ENCODE results near the gene MACC1. TPM values are rescaled to one million over a fixed set of nuclear protein-coding genes. Genes with fewer than 3 reads are reported as not detected.

MACC1 gene
- total and polyA plus RNA-seq, 10 of the 15 experiments (the other 5 are each of a cell fraction or from before 2014, with no cell fraction given), result 6.0 to 61.1 (median 12.7) TPM

DNA sequence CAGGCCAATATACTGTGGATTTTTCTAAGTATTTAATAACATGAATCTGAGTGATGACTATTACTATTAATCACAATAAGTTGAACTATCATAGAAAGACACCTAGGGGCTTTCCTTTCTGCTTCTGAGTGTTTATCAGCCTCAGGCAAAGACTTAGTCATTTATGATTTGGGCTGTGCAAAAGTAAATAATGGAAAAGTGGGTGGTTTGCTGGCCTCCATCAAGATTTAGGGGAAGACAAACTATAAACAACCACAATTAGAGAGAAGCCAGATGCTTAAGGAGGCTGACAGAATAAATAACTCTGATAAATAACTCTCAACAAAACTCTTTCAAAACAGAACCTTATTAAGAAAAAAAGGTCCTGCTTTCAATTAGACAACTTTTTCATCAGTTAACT is 64.7 kb downstream of the MACC1 start:
- no peak for DNase-seq (ENCODE audit: low read depth, low spot score)
- Histone ChIP-seq H4K20me1 (ENCODE audit: control insufficient read depth, insufficient read depth) (no peaks in the 10 kb centered on the region), H3K4me3 (no peak overlapping the region), H3K4me1 (ENCODE audit: control insufficient read depth, insufficient read depth, low read length) (no peaks in the 10 kb centered on the region), H3K9ac (ENCODE audit: control insufficient read depth, insufficient read depth, low read length) (no peak overlapping the region), H3K27ac (ENCODE audit: control insufficient read depth, insufficient read depth) (no peak overlapping the region), H3K36me3 (ENCODE audit: control insufficient read depth in 2 of 2, insufficient read depth in 2 of 2, low read length in 1 of 2) (peaks cover 3 to 8% of the 10 kb centered on the region in 2 experiments; a peak in 3 of 4 replicates), H3K27me3 (replicated peaks in 1 of 2; ENCODE audit: control insufficient read depth in 2 of 2, insufficient read depth in 2 of 2, low read length in 1 of 2) (no peaks in the 10 kb centered on the region), H2AFZ (ENCODE audit: control insufficient read depth, low read depth, low read length) (no peak overlapping the region), H3K79me2 (ENCODE audit: control insufficient read depth, insufficient read depth, low read length) (no peaks in the 10 kb centered on the region), H3K4me2 (ENCODE audit: control insufficient read depth, insufficient read depth) (no peak overlapping the region), H3K9me3 (replicated peaks; ENCODE audit: control insufficient read depth, insufficient read depth, low read length) (no peaks in the 10 kb centered on the region)
- ChIA-PET CTCF (interaction anchor here (0.6 to 1.6 kb wide), 4 partner anchors 38 to 404 kb away, joined by 4 to 5 read pairs (median 4); no protein-coding TSS in a partner anchor), SMC1A (ENCODE audit: uncharacterized antibody, unreplicated experiment) (interaction anchor here (1.6 to 1.7 kb wide), 3 partner anchors 9 to 21 kb away, joined by 4 to 9 read pairs (median 7); no protein-coding TSS in a partner anchor), RAD21 (ENCODE audit: unreplicated experiment) (no interaction called here), POLR2A (interaction anchor here (0.5 kb wide), 1 partner anchor 251 kb away, joined by 4 read pairs; no protein-coding TSS in a partner anchor)
- in situ Hi-C loops (cut with MboI), result loop anchor here (10.0 to 25.0 kb wide), 2 partner anchors 398 to 435 kb away; no protein-coding TSS in a partner anchor
- no peak for FAIRE-seq
- no TSS peak for BruUV-seq (replicated peaks)
- intact Hi-C loops (cut with micrococcal nuclease; ENCODE audit: unreplicated experiment), result no loop called here
- ATAC-seq, result no peak
- TF ChIP-seq CHD2 (IDR thresholded peaks at IDR 0.05; ENCODE audit: borderline replicate concordance, low read depth, low read length) (no peak), ZSCAN29 (IDR thresholded peaks at IDR 0.05) (no peak), POLR2AphosphoS2 (IDR thresholded peaks at IDR 0.05; ENCODE audit: low read depth, low read length) (no peak), RB1 (IDR thresholded peaks at IDR 0.05; ENCODE audit: borderline replicate concordance) (no peak), SMAD1 (IDR thresholded peaks at IDR 0.05; ENCODE audit: low read depth, partially characterized antibody) (no peak), MYB (IDR thresholded peaks at IDR 0.05; ENCODE audit: borderline replicate concordance, low read depth, low read length) (no peak), ESRRA (IDR thresholded peaks at IDR 0.05; ENCODE audit: low read length) (no peak), EZH2 (IDR thresholded peaks at IDR 0.05; ENCODE audit: borderline replicate concordance, control insufficient read depth, low read depth, low read length) (no peak), SRF (IDR thresholded peaks at IDR 0.05; ENCODE audit: low read depth in 2 of 2, low read length in 2 of 2) (no peak), ZZZ3 (IDR thresholded peaks at IDR 0.05; ENCODE audit: control insufficient read depth, insufficient read length, low read depth) (no peak), ZBED1 (IDR thresholded peaks at IDR 0.05; ENCODE audit: borderline replicate concordance) (no peak), TBL1XR1 (IDR thresholded peaks at IDR 0.05; ENCODE audit: low read depth, low read length) (no peak)
- TF ChIP-seq, protein P1, sequence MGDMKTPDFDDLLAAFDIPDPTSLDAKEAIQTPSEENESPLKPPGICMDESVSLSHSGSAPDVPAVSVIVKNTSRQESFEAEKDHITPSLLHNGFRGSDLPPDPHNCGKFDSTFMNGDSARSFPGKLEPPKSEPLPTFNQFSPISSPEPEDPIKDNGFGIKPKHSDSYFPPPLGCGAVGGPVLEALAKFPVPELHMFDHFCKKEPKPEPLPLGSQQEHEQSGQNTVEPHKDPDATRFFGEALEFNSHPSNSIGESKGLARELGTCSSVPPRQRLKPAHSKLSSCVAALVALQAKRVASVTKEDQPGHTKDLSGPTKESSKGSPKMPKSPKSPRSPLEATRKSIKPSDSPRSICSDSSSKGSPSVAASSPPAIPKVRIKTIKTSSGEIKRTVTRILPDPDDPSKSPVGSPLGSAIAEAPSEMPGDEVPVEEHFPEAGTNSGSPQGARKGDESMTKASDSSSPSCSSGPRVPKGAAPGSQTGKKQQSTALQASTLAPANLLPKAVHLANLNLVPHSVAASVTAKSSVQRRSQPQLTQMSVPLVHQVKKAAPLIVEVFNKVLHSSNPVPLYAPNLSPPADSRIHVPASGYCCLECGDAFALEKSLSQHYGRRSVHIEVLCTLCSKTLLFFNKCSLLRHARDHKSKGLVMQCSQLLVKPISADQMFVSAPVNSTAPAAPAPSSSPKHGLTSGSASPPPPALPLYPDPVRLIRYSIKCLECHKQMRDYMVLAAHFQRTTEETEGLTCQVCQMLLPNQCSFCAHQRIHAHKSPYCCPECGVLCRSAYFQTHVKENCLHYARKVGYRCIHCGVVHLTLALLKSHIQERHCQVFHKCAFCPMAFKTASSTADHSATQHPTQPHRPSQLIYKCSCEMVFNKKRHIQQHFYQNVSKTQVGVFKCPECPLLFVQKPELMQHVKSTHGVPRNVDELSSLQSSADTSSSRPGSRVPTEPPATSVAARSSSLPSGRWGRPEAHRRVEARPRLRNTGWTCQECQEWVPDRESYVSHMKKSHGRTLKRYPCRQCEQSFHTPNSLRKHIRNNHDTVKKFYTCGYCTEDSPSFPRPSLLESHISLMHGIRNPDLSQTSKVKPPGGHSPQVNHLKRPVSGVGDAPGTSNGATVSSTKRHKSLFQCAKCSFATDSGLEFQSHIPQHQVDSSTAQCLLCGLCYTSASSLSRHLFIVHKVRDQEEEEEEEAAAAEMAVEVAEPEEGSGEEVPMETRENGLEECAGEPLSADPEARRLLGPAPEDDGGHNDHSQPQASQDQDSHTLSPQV (IDR thresholded peaks at IDR 0.05), result no peak

Data from GM12878 (cell line).